MM.1S (cell line): ENCODE results near the gene PRX.

Source experiments
- CTCF ChIP-seq: fragments of 300-600 bp; sonication (generic); IDR thresholded peaks from 2 replicates; pipeline ENCODE4 v1.5.1; 2016; ENCODE audit warnings: antibody characterized with exemption, low read length, mixed read lengths
- EZH2phosphoT487 ChIP-seq: fragments of 300-600 bp; sonication (generic); IDR thresholded peaks from 2 replicates; pipeline ENCODE4 v1.6.1; 2018; ENCODE audit warnings: antibody characterized with exemption, low read length

- no peak for TF ChIP-seq CTCF
- TF ChIP-seq EZH2phosphoT487 = no peak
Measured at GRCh38 chr19:40389404-40390083, 23.6 kb downstream of the PRX start.
